Measurements from ENCODE around the gene TMEM45A. TPM values are rescaled to one million over a fixed set of nuclear protein-coding genes. Genes with fewer than 3 reads are reported as not detected.

Gene TMEM45A
- total and polyA plus RNA-seq, 2 experiments from 2014 or later = 87.7 to 133 TPM

DNA sequence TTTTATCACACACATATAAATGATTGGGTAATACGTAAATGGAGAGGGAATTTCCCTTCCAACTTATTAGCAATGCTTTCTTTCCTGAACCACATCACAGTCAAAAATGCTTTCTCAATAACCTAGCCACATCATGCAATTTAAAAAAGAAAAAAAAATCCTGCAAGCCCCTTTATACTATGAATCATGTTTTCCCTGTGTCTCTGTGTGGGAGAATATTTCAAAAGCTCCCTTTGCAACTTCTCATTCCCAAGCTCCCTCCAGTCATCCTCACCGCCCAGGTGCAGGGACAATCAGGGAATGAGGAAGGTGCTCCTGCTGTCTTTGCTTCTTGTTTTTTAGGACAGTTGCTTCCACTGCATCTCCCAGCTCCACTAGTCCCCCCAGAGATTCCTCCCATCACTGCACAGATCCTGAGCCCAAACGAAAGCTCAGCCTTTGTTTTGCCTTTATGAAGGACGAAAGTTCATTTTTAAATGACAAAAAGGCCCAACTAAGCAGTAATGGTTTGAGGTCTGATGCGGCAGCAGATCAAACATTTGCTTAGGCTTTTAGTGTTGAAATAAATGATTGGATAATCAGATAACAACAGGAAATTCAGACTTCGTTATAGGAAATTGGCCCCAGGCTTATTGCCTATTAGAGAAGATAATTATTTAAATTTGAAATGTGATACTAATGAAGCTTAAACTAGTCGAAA lies 69.2 kb downstream of the TMEM45A start:
- 24 to 27% methylated on average over 7 of the region's 7 CpGs for WGBS, 2 experiments (ENCODE audit: low coverage in 1 of 2, low lambda C conversion rate in 2 of 2, missing lambda C conversion rate in 2 of 2)
- no peaks in the 10 kb centered on the region for H3K27me3 ChIP-seq (replicated peaks; ENCODE audit: insufficient read depth)
- H4K20me1 ChIP-seq (ENCODE audit: insufficient read depth) = no peaks in the 10 kb centered on the region
- H3K36me3 ChIP-seq (ENCODE audit: low read depth) = no peaks in the 10 kb centered on the region
- no peaks in the 10 kb centered on the region for H3K9me2 ChIP-seq (ENCODE audit: insufficient read depth)
- peaks cover 41% of the 10 kb centered on the region for H3F3A ChIP-seq (ENCODE audit: insufficient read depth)
- peak overlapping the region; percentile 86 for H3K27ac ChIP-seq
- H3K4me3 ChIP-seq = peak overlapping the region; percentile 42
- H3K9me3 ChIP-seq (ENCODE audit: low read depth) = no peaks in the 10 kb centered on the region
- H2AFZ ChIP-seq = peak overlapping the region; percentile 44
- in situ Hi-C loops (cut with MboI) = no loop called here
- H3K4me1 ChIP-seq (ENCODE audit: insufficient read depth) = peaks cover 31% of the 10 kb centered on the region
- H3K79me2 ChIP-seq (ENCODE audit: insufficient read depth) = no peaks in the 10 kb centered on the region
- peak; percentile 92 for DNase-seq
- H3K9ac ChIP-seq = peak overlapping the region; percentile 63
- H3K4me2 ChIP-seq (ENCODE audit: unreplicated experiment) = peak overlapping the region; percentile 69
- TF ChIP-seq EZH2 (IDR thresholded peaks at IDR 0.05; ENCODE audit: insufficient read depth, poor library complexity, severe bottlenecking) = no peak
- TF ChIP-seq EZH2phosphoT487 (IDR thresholded peaks at IDR 0.05; ENCODE audit: insufficient read depth, low read depth) = peak; percentile 58; the same call in 1 of the 2 replicates

DNA sequence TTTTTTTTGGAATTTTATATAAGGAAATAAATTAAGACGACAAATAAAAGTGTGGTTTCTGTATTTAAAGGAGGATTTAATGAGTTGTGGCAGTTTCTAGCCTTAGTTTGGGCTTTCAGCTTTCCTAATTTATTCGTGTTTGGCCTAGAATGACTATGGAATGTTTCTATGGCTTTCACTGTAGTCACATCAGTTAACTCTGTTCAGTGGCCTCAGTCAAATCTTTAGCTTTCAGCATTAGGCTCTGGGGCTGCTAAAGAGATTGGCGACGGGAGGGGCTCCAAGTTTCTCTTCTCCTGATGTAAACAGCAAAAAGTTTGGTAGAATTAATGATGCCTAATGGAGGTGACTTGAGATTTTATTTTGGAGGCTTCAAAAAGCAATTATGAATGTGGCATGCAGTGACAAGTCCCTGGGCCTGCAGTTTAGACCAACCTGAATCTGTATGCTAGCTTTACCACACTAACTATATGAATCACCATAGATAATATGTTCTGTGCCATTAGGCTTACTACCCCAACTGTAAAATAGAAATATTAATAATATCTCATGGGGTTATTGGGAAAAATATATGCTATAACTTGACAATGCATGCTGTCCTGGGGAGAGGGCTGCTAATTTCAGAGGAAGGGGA lies 69.9 kb downstream of the TMEM45A start:
- Histone ChIP-seq H3K9me3 (ENCODE audit: low read depth) (no peaks in the 10 kb centered on the region), H3K9ac (peak overlapping the region; percentile 63), H3K4me2 (ENCODE audit: unreplicated experiment) (peak overlapping the region; percentile 69), H4K20me1 (ENCODE audit: insufficient read depth) (no peaks in the 10 kb centered on the region), H2AFZ (no peak overlapping the region; the same call in 1 of the 2 replicates), H3K27ac (peak overlapping the region; percentile 86), H3K79me2 (ENCODE audit: insufficient read depth) (no peaks in the 10 kb centered on the region), H3K9me2 (ENCODE audit: insufficient read depth) (no peaks in the 10 kb centered on the region), H3K27me3 (replicated peaks; ENCODE audit: insufficient read depth) (no peaks in the 10 kb centered on the region), H3K4me1 (ENCODE audit: insufficient read depth) (peaks cover 24% of the 10 kb centered on the region), H3F3A (ENCODE audit: insufficient read depth) (peaks cover 34% of the 10 kb centered on the region), H3K4me3 (no peak overlapping the region), H3K36me3 (ENCODE audit: low read depth) (no peaks in the 10 kb centered on the region)
- no peak for DNase-seq
- WGBS, 2 experiments (ENCODE audit: low coverage in 1 of 2, low lambda C conversion rate in 2 of 2, missing lambda C conversion rate in 2 of 2) = 46 to 55% methylated on average over 4 of the region's 4 CpGs
- in situ Hi-C loops (cut with MboI) = no loop called here
- TF ChIP-seq EZH2 (IDR thresholded peaks at IDR 0.05; ENCODE audit: insufficient read depth, poor library complexity, severe bottlenecking) (no peak), EZH2phosphoT487 (IDR thresholded peaks at IDR 0.05; ENCODE audit: insufficient read depth, low read depth) (no peak)

DNA sequence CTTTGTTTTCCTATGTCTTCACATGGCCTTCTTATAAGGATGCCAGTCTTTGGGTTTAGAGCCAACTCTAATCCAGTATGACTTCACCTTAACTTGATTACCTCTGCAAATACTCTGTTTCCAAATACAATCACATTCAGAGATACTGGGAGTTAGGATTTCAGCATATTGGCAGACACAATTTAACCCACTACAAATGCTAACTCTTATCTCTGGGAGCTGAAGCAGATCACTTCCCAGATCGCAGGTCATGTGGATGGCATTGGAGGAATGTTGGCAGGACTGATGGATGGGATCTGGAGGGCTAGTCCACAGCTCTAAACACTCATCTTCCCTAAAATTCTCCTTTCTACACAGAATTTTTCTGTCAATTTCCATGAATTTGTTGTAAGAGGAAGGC lies 70.8 kb downstream of the TMEM45A start:
- H3K9me2 ChIP-seq (ENCODE audit: insufficient read depth) = no peaks in the 10 kb centered on the region
- no peaks in the 10 kb centered on the region for H3K27me3 ChIP-seq (replicated peaks; ENCODE audit: insufficient read depth)
- WGBS, 2 experiments (ENCODE audit: low coverage in 1 of 2, low lambda C conversion rate in 2 of 2, missing lambda C conversion rate in 2 of 2) = 46 to 67% methylated on average over 1 of the region's 1 CpG
- no peak overlapping the region for H3K27ac ChIP-seq
- in situ Hi-C loops (cut with MboI) = no loop called here
- no peaks in the 10 kb centered on the region for H3K36me3 ChIP-seq (ENCODE audit: low read depth)
- no peak overlapping the region for H3K4me3 ChIP-seq
- H3K4me1 ChIP-seq (ENCODE audit: insufficient read depth) = peaks cover 17% of the 10 kb centered on the region
- no peaks in the 10 kb centered on the region for H3K9me3 ChIP-seq (ENCODE audit: low read depth)
- TF ChIP-seq EZH2phosphoT487 (IDR thresholded peaks at IDR 0.05; ENCODE audit: insufficient read depth, low read depth) = no peak
- no peak for TF ChIP-seq EZH2 (IDR thresholded peaks at IDR 0.05; ENCODE audit: insufficient read depth, poor library complexity, severe bottlenecking)
- no peak overlapping the region for H3K9ac ChIP-seq
- DNase-seq = no peak
- H4K20me1 ChIP-seq (ENCODE audit: insufficient read depth) = no peaks in the 10 kb centered on the region
- peaks cover 25% of the 10 kb centered on the region for H3F3A ChIP-seq (ENCODE audit: insufficient read depth)
- H3K79me2 ChIP-seq (ENCODE audit: insufficient read depth) = no peaks in the 10 kb centered on the region
- H3K4me2 ChIP-seq (ENCODE audit: unreplicated experiment) = no peak overlapping the region
- no peak overlapping the region for H2AFZ ChIP-seq

DNA sequence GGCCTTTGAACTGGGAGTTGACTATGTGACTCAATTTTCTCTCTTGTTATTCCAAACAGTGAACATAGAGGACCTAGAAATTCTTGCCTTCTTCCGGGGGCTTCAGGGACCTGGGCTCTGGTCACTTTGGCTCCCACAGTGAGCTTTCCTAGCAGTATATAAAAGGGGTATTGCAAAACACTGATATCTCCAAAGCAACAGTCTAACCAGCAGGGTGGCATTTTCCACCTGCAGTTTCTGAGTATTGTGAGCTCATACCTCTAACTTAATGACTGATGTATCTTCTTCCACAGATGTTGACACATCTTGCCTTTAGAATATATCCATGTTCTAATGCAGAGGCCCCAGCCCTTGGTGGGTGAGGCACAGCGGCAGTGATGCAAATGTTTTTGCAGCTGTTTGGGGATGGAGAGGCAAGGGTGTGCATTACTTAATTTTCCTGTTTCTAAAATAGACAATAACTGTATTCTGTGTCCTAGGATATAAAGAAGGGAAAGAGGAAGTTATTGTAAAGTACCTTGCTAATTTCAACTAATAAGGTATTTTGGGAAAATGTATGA lies 71.3 kb downstream of the TMEM45A start:
- H4K20me1 ChIP-seq (ENCODE audit: insufficient read depth) = no peaks in the 10 kb centered on the region
- no peaks in the 10 kb centered on the region for H3K36me3 ChIP-seq (ENCODE audit: low read depth)
- 94 to 96% methylated on average over 2 of the region's 2 CpGs for WGBS, 2 experiments (ENCODE audit: low coverage in 1 of 2, low lambda C conversion rate in 2 of 2, missing lambda C conversion rate in 2 of 2)
- peaks cover 17% of the 10 kb centered on the region for H3K4me1 ChIP-seq (ENCODE audit: insufficient read depth)
- H2AFZ ChIP-seq = no peak overlapping the region
- H3F3A ChIP-seq (ENCODE audit: insufficient read depth) = peaks cover 20% of the 10 kb centered on the region
- no peak overlapping the region for H3K4me3 ChIP-seq
- no peaks in the 10 kb centered on the region for H3K9me2 ChIP-seq (ENCODE audit: insufficient read depth)
- no peak for DNase-seq
- H3K79me2 ChIP-seq (ENCODE audit: insufficient read depth) = no peaks in the 10 kb centered on the region
- no peaks in the 10 kb centered on the region for H3K9me3 ChIP-seq (ENCODE audit: low read depth)
- H3K27ac ChIP-seq = no peak overlapping the region
- TF ChIP-seq EZH2 (IDR thresholded peaks at IDR 0.05; ENCODE audit: insufficient read depth, poor library complexity, severe bottlenecking) (no peak), EZH2phosphoT487 (IDR thresholded peaks at IDR 0.05; ENCODE audit: insufficient read depth, low read depth) (no peak)
- in situ Hi-C loops (cut with MboI) = no loop called here
- no peaks in the 10 kb centered on the region for H3K27me3 ChIP-seq (replicated peaks; ENCODE audit: insufficient read depth)
- H3K4me2 ChIP-seq (ENCODE audit: unreplicated experiment) = no peak overlapping the region
- no peak overlapping the region for H3K9ac ChIP-seq
